ENCODE measurements around the gene NAT9.

The NAT9 gene

DNA sequence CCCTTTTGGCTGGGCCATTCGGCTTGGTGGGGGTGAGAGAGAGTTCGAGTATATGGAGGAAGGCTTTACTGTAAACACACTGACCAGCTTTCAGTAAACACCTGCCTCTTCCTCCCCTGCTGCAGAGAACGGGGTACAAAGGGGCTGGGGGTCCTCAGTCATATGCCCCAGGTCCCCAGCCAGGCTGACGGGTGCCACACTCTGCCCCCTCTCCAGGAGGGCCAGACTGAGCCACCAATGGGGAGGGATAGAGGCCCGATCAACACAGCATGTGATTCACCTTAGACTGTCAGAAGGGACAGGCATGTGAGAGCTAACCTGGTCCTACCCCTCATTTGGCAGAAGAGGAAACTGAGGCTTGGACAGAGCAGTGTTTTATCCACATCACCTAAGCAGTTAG lies 14.7 kb downstream of the NAT9 start:
- DNase-seq (ENCODE audit: low spot score), result no peak

DNA sequence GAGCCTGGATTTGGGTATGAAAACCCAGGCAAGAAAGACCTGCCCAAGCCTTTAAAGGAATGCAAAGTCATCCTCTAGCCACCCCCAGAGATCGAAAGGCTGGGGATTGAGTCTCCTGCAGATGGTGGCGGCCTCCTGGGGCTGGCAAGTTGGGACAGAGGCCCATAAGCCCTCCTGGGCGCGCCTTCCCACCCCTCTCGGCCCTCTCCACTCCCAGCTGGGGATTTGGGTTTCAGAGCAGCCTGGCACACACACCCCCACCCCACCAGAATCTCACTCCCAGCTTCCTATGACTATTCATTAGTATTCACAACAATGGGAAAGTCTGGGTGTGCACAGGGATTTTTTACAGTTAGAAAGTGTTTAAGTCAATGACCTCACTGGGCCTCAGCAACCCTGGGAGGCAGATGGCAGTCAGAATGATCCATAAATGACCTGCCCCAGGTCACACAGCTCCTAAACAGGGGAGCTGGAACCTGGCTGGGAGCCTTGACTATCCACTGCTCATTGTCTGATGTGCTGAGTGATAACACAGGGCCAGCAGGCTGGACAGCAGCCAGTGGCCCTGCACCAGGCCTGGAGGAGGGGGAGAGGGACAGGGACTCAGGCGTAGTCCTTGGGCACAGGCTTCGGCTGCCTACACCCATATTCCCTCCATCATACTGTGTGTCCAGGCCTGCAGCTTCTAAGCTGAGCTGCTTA lies 15.6 kb downstream of the NAT9 start:
- DNase-seq (ENCODE audit: low spot score), result no peak

DNA sequence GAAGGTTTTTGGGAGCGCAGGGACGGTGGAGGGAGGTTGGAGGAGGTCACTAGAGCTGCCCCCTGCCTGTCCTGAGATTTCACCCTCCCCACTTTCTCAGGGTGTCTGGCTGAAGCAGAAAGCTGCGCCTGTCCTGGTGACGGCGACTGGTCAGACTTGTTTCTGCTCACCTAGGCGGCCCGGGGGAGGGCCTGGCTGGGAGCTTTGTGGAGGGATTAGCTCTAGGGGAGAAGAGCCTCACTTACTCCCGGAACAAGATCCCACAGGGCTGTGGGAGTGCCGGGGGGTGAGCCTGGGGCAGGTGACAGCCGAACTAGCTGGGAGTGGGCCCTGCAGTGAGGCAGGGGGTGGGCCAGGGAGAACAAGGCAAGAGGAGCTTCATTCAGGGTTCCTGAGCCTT lies 16.2 kb downstream of the NAT9 start:
- DNase-seq (ENCODE audit: low spot score), result no peak

DNA sequence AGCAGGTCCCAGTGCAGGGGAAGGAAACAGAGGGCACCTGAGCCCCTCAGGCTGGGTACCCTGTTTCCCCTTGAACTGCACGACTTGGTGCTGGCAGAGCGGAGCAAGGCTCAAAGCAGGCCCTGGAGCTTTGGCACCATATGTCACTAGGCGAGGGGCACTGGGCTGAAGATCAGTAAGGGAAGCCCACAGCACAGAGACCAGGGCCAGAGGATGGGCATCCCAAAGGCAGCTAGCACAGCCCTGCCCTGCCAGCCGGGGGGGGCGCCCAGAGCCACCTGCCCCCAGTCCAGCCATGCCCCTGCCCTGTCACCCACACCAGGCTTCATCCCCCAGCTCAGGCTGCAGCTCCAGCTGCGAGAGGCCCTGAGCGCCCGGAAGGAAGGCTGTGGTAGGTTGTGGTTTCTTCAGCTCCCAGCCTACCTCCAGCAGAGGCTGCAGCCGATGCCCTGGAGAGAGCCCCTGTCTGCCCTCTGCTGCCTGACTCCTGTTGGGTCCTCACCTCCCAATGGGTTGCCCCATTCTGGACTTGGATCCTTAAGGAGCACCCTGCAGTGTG lies 16.8 kb downstream of the NAT9 start:
- DNase-seq (ENCODE audit: low spot score), result no peak

DNA sequence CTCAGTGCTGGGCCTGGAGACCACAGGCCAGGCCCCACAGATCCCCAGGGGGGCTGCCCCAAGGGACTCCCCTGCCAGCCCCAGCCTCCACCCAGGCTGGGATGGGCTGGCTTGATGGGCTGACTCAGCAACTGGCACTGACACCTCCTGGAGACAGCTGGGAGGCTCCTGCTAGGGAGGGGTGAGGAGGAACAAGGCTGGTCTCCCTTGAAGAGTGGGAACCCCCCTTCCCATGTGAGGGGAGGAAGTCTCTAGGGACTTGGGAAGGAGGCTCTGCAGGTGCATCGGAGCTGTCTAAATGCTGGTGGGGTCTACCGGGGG lies 17.3 kb downstream of the NAT9 start:
- peak; percentile 78 for DNase-seq (ENCODE audit: low spot score)

DNA sequence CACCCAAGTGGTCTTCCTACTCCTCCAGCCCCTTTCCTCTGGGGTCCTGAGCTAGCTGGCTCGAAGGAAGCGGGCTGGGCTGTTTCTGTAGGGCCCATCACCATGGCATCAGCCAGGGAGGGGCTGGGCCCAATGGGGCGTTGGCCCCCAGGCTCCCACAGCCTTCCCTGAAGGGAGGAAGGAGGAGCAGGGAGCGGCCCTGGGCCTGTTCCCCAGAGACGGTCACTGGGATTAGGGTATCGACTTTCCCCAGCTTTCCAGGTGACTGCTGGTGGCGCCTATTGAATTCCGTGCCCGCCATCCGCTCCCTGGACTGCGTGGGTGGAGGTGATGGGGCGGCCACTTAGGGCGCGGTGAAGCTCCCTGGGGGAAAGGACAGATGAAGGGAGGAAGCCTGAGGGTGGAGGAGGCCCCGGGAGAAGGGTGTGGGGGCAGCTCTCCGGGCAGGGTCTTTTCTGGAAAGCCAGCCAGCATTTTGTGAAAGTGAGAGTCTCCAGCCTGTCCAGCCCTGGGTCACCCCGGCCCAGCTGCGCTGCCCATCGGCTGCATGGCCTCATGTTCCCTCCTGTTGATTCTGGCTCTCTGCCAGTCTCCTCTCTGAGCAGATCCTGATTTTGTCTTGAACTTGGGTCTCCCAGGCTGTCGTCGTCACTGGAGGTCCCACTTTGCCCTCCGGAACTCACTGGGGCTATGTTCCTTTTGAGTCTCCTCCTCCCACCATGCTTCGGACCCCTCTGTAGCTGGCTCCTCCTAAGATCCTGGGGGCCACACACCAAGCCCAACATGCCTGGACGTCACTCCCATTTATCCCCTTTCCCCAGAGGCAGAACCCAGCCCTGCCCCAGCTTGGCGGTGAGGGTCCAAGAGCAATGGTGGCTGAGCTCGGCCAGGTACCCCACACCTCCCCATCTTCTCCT lies 18.0 kb downstream of the NAT9 start:
- no peak for DNase-seq (ENCODE audit: low spot score)

DNA sequence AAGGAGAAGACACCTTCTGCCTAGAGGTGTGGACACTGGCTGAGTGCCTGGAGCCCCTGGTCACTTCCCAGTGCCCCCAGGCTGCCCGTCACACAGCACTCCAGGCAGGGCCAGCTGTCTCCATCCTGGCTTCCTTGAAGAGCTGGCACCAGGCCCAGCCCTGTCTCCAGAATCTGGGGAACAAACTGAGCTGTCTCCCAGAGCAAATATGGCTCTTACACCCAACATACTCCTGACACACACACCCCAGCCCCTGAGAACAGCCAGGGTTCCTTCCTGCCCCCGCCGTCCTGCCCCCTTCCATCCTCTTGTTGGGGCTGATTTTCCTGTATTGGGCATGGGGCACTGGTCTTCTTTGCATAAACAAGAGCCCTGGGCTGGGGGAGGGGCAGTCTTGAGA lies 18.6 kb downstream of the NAT9 start:
- no peak for DNase-seq (ENCODE audit: low spot score)

DNA sequence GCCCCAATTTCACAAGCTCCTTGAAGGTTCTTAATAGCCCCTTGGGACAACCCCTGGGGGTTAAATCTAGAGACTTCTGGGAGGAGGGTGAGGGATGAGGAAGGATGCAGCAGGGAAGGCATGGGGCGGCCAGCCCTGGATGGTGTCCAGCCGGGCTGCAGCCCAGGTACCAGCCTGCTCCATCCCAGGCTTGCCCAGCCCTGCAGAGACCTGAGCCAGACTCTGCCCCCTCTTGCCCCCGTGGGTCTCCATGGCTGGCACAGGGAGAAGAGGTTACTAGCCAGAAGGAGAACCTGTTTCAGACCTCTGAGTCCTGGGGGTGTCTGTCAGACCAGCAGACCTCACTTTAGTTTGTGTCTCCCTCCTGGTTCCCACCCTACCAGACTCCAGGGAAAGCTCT lies 19.3 kb downstream of the NAT9 start:
- no peak for DNase-seq (ENCODE audit: low spot score)

DNA sequence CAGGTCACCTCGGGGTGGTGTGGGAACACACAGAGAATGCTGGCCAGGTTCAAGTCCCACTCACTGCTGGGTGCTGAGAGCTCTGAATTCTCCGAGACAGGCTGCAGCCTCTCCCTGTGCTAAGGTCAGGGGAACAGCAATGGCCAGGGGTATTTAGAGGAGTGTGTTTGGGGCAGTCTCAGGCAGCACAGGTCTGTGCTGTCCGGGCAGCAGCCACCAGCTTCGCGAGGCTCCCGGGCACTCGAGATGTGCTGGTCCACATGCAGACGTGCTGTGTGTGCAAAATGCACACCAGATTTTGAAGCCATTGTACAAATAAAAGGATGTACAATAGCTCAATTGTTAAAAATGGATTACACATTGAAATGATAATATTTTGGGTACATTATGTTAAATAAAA lies 20.6 kb downstream of the NAT9 start:
- DNase-seq (ENCODE audit: low spot score), result no peak

DNA sequence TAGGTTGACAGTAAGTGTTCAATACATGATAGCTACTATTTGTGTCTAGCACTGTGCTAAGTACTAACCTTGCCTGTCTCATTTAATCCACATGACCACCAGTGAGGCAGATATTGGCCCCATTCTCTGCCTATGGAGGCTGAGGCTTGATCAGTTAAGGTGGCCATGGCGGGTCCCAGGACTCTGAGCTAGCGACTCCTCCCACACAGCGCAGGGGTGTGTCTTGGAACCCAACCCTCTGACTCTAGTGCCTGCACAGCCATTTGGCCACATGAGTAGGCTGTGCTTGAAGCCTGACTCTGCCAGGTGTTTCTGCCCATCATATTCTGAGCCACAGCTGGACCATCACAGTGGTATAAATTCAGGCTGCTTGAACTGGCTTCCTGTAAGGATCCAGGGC lies 21.3 kb downstream of the NAT9 start:
- no peak for DNase-seq (ENCODE audit: low spot score)

DNA sequence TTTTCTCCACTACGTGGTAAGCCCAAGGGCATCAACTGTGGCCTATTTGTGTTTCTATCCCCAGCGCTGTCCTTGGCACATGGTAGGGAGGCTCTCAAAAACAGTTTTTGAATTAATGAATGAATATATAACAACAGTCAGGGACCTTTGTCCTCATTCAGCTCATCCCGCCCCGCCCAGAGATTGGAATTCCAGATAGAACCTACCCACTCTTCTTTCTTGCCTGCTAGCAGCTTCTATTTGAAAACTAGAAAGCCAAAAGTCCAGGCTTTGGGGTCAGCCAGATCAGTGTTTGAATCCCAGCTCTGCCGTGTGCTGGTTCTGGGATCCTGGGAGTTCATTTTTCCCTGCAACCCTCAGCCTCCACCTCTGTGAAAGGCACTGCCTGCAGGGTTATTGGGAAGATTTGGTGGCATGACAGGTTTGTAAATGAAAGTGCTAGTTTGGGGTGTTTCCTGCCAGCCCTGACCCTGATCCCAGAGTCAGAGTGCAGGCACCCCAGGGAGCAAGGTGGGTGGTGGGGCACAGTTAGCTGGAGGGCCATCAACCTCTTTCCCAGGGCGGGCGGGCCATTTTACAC lies 23.2 kb downstream of the NAT9 start:
- no peak for DNase-seq (ENCODE audit: low spot score)

DNA sequence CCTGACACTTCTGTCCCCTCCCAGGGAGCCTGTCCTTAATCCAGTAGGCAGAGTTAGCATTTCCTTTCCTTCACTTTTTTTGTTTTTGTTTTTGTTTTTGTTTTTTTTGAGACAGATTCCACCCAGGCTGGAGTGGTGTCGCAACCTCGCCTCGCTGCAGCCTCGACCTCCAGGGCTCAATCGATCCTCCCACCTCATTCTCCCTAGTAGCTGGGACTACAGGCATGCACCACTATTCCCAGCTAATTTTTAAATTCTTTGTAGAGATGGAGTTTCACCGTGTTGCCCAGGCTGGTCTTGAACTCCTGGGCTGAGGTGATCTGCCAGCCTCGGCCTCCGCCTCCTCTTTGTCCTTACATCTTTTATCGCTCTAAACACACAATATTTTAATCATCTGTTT lies 23.7 kb downstream of the NAT9 start:
- DNase-seq (ENCODE audit: low spot score), result no peak

DNA sequence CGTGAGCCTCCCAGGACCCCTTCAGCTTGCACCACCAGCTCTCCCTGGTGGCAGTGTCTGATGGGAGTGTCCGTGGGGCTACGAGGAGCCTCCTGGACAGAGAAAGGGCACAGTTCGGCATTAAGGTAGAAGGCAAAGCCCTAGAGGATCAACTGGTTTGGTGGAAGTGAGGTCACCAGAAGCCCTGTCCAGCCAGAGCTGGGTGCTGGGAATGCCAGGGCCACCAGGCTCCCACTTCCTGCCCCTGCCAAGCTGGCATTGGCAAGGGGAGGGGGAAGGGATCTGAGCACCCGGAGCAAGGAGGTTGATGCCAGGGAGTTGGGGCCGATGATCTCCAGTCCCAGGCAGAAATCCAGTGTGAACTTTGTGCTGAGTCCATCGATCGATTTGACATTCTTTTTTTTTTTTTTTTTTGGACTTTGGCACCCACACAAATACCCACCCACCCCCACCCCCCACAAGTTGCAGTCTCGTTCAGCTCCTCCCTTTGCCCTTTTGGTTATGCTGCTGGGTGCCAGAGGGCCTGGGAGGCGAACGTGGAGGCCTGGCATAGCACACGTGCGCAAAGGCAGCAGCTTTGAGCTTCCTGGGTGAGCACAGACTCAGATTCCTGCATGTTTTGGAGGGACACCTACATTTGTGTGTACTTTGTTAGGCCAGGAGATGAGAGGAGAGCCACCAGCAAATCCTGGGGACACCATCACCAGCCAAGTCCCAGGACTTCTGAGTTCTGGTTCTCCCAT lies 25.6 kb downstream of the NAT9 start:
- no peak for DNase-seq (ENCODE audit: low spot score)

DNA sequence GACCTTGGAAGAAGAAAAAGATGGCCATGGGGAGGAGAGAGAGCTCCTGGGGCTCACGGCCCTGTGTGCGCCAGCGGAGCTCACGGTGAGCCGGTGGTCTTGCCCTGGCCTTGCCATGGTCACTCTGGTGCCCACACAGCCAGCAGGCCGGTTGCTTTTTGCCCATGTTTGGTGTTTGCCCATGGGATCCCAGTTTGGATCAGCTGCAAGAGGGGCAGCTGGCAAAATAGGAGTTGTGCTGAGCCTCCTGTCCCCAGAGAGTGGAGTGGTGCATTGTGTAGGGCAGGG lies 26.2 kb downstream of the NAT9 start:
- DNase-seq (ENCODE audit: low spot score), result no peak

DNA sequence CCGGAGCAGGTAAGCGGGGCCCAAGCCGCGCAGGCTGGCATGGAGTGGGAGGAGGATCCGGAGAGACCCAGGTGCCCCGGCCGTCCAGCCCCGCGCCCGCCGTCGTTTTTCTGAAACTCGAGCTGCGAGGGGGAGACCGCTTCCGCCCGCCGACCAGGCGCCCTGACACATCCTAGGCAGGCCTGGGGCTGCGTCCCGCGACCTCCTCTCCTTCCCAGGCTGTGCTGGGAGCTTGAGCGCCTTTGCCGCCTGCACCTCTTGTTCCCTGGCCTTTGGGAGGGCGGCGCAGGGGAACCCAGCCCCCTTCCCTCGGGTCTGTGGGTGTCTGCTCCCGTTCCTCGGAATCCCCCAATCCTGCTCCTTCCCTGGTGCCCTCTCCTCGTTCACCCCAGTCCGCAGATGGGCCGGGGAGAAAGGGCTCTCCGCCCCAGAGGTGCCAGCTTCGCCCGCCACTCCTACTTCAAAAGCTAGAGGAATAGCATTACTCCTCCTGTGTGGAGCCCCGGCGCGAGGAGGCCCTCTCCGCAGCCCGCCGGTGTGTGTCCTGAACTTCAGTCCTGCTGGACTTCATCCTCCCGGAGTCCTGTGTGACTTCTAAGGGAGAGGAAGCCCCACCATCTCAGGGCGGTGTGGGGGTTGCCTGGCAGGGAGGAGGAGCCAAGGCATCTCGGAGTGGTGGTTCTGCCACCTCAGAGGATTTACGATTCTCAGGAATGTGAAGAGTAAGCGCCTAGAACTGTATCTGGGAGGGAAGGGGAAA lies 26.7 kb downstream of the NAT9 start:
- peak; percentile 51 for DNase-seq (ENCODE audit: low spot score)

DNA sequence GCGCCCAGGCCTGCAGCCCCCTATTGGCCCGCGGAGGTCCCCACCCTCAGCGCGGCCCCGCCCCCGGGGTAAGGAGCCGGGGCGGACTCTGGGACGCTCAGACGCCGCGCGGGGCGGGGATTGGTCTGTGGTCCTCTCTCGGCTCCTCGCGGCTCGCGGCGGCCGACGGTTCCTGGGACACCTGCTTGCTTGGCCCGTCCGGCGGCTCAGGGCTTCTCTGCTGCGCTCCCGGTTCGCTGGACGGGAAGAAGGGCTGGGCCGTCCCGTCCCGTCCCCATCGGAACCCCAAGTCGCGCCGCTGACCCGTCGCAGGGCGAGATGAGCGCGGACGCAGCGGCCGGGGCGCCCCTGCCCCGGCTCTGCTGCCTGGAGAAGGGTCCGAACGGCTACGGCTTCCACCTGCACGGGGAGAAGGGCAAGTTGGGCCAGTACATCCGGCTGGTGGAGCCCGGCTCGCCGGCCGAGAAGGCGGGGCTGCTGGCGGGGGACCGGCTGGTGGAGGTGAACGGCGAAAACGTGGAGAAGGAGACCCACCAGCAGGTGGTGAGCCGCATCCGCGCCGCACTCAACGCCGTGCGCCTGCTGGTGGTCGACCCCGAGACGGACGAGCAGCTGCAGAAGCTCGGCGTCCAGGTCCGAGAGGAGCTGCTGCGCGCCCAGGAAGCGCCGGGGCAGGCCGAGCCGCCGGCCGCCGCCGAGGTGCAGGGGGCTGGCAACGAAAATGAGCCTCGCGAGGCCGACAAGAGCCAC lies 27.4 kb downstream of the NAT9 start, which contains the start of gene NHERF1:
TSS of gene NHERF1 (plus strand) at position 100 of the 750 bp plus-strand sequence. CDS start at position 319, 219 bp downstream.
- peak; percentile 100 for DNase-seq (ENCODE audit: low spot score)

DNA sequence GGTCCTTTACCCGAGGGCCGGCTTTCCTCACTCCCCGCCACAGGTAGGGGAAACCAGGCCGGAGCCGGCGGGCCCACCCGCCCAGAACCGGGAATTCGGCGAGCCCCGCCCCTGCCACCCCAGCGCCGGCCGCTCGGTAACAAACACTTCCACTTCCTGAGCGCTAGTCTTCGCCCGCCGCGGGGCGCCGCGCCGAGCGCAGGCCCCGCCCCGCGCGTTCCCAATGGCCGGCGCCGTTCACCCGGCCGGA lies 27.9 kb downstream of the NAT9 start:
- DNase-seq (ENCODE audit: low spot score), result no peak

DNA sequence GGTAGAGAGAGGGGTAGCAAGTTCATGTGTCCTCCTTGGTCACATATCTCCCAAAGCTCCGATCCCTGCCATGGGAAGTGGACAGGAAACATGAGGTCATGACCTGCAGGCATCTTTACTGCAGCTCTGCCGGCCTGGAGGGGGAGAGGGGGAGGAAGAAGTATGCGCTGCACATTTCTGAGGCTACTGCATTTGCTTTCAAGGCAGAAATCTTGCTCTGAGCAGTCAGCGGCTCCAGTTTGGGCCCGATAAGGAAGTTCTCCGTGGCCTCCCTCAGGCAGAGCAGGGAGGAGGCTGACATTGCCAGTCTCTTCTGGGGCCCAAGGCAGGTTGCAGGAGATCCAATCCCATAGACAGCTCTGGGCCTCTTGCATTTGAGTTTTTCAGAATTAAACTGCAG lies 29.2 kb downstream of the NAT9 start:
- no peak for DNase-seq (ENCODE audit: low spot score)

DNA sequence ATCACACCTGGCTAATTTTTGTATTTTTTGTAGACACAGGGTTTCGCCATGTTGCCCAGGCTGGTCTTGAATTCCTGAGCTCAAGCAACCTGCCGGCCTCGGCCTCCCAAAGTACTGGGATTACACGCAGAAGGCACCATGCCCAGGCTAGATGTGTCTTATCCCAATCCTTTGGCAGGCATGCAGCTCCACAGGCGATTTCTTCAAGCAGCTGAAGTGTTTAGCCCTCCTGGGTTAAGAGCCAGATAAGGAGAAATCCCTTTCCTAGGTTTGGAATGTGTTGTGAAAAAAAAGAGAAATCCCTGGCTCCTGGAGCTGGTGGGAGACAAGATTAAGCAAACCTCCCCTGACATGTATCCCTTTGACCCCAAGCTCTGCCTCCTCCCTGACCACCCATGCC lies 29.8 kb downstream of the NAT9 start:
- DNase-seq (ENCODE audit: low spot score), result no peak

DNA sequence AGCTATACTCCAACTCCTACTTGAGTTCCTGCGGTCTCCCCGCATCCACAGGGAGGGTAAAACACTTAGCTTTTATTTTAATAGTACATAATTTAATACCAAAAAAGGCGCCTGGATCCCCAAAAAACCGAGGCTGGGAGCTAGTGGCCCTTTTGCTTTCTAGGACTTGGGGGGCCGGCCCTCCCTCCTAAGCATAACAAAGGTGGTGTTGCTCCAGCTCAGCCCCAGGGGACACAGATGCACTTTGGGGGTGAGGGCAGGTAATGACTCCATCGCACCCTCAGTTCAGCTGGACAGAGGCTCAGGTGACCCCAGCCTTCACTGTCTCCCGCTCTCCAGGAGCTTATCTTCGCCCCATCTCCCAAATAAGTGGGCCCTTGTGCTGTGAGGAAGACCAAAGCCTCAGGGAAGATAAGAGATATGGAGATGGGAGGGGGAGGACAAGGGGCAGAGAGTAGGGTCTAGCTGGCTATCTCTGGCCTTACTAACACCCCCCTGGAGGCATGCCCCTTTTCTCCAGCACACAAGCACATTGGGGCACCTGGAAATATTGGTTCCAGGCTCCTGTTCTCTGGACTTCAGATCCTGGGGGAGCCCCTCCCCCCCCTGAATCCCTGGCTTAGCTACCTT lies 30.5 kb downstream of the NAT9 start:
- DNase-seq (ENCODE audit: low spot score), result no peak
